Liver (tissue), 9 donors: Measurements from ENCODE around the gene SMAD6. TPM values are rescaled to one million over a fixed set of nuclear protein-coding genes. Genes with fewer than 3 reads are reported as not detected.
A peak's percentile ranks its signal among the peaks of the same experiment; 100 is the strongest.

Experiments
- DNase-seq: peaks from one replicate; pipeline ENCODE4 v3.0.0-alpha.2; 2017; ENCODE audit warnings: low spot score
- H3K27ac ChIP-seq, 2 donors: one replicate each; pipeline ENCODE4 v1.7.0; 2013; ENCODE audit warnings: inconsistent platforms in 2 of 2, low read length in 2 of 2, control low read depth in 1 of 2, low read depth in 1 of 2, mild to moderate bottlenecking in 1 of 2
- H3K27me3 ChIP-seq, 4 donors: one replicate each; pipeline versions ENCODE4 v1.6.1 to v1.7.0; 2013; ENCODE audit warnings: low read length in 3 of 4, inconsistent platforms in 1 of 4, mild to moderate bottlenecking in 1 of 4, moderate library complexity in 1 of 4; ENCODE audit not compliant: control insufficient read depth in 4 of 4, insufficient read depth in 4 of 4
- H3K36me3 ChIP-seq, 4 donors: one replicate each; pipeline versions ENCODE4 v1.6.1 to v1.7.0; 2013; ENCODE audit warnings: low read length in 3 of 4, mild to moderate bottlenecking in 3 of 4, low read depth in 1 of 4, moderate library complexity in 1 of 4; ENCODE audit not compliant: control insufficient read depth in 4 of 4, insufficient read depth in 3 of 4
- H3K4me1 ChIP-seq, 4 donors: one replicate each; pipeline versions ENCODE4 v1.6.1 to v1.7.0; 2013; ENCODE audit warnings: low read length in 3 of 4, mild to moderate bottlenecking in 3 of 4, moderate library complexity in 1 of 4; ENCODE audit not compliant: control insufficient read depth in 4 of 4, insufficient read depth in 4 of 4
- H3K4me3 ChIP-seq, 3 donors: one replicate each; pipeline versions ENCODE4 v1.6.1 to v1.7.0; 2013; ENCODE audit warnings: low read length in 3 of 3, control low read depth in 1 of 3, low read depth in 1 of 3, mild to moderate bottlenecking in 1 of 3
- H3K9ac ChIP-seq, 2 donors: one replicate each; pipeline ENCODE4 v1.7.0; 2013; ENCODE audit warnings: low read length in 2 of 2, mild to moderate bottlenecking in 2 of 2, moderate library complexity in 2 of 2, control low read depth in 1 of 2, low read depth in 1 of 2
- H3K9me3 ChIP-seq, 4 donors: one replicate each; pipeline versions ENCODE4 v1.6.1 to v1.7.0; 2013; ENCODE audit warnings: low read length in 3 of 4; ENCODE audit not compliant: control insufficient read depth in 4 of 4
- EGR1 ChIP-seq, 2 donors: IDR thresholded peaks; 2 replicates each; pipeline ENCODE4 v1.6.1; 2016 to 2018; ENCODE audit warnings: antibody characterized with exemption in 2 of 2, low read depth in 2 of 2
- FOXA1 ChIP-seq: IDR thresholded peaks from 2 replicates; pipeline ENCODE4 v1.6.1; 2016; ENCODE audit warnings: antibody characterized with exemption
- GABPA ChIP-seq, 2 donors: IDR thresholded peaks in 1 of 2; conservative IDR thresholded peaks in 1 of 2; 2 replicates each; pipeline ENCODE4 v1.6.1; 2016; ENCODE audit warnings: antibody characterized with exemption in 2 of 2, mild to moderate bottlenecking in 1 of 2, moderate library complexity in 1 of 2
- HNF4A ChIP-seq, 2 donors: conservative IDR thresholded peaks; 2 replicates each; pipeline ENCODE4 v1.6.1; 2016; ENCODE audit warnings: antibody characterized with exemption in 2 of 2, mild to moderate bottlenecking in 2 of 2
- HNF4G ChIP-seq: IDR thresholded peaks from 2 replicates; pipeline ENCODE4 v1.6.1; 2016; ENCODE audit warnings: antibody characterized with exemption
- JUND ChIP-seq, 2 donors: IDR thresholded peaks; 2 replicates each; pipeline ENCODE4 v1.6.1; 2016; ENCODE audit warnings: antibody characterized with exemption in 2 of 2
- NR2F2 ChIP-seq: IDR thresholded peaks from 2 replicates; pipeline ENCODE4 v1.6.1; 2016; ENCODE audit warnings: antibody characterized with exemption
- RAD21 ChIP-seq, 2 donors: IDR thresholded peaks; 2 replicates each; pipeline ENCODE4 v1.6.1; 2016; ENCODE audit warnings: antibody characterized with exemption in 2 of 2, mild to moderate bottlenecking in 2 of 2
- RXRA ChIP-seq, 2 donors: IDR thresholded peaks; 2 replicates each; pipeline ENCODE4 v1.6.1; 2017 to 2018; ENCODE audit warnings: antibody characterized with exemption in 2 of 2, mild to moderate bottlenecking in 1 of 2
- SP1 ChIP-seq: IDR thresholded peaks from 2 replicates; pipeline ENCODE4 v1.6.1; 2018; ENCODE audit warnings: antibody characterized with exemption, mild to moderate bottlenecking
- TAF1 ChIP-seq: conservative IDR thresholded peaks from 2 replicates; pipeline ENCODE4 v1.6.1; 2016; ENCODE audit warnings: antibody characterized with exemption, mild to moderate bottlenecking
- YY1 ChIP-seq: IDR thresholded peaks from 2 replicates; pipeline ENCODE4 v1.6.1; 2016; ENCODE audit warnings: antibody characterized with exemption, mild to moderate bottlenecking
- WGBS: extraction: QIAGEN DNeasy Blood & Tissue Kit; methylation state at CpG from one replicate; pipeline ENCODE4 v1.1.7; 2013; 5-methylcytosine and 5-hydroxymethylcytosine counted together
- polyA plus RNA-seq, 2 donors: library from polyadenylated mRNA; stranded (reverse) in 1 of 2; unstranded in 1 of 2; fragments of 200-250 nt in 1 of 2; fragments of >200 nt in 1 of 2; fragmentation: Nextera tagmentation in 1 of 2; extraction: Ambion mirVana in 1 of 2; gene quantifications; one replicate each; pipeline versions ENCODE4 v1.2.1 to v1.2.3, GENCODE V29; 2013 to 2015
- total RNA-seq, 2 donors: library from RNA; depleted of rRNA; stranded (reverse); fragments of >200 nt; gene quantifications; one replicate each; pipeline ENCODE4 v1.2.3, GENCODE V29; 2014
- TF ChIP-seq, protein P1 (sequence below): IDR thresholded peaks from 2 replicates; pipeline ENCODE4 v1.6.1; 2016; ENCODE audit warnings: antibody characterized with exemption
- TF ChIP-seq, protein P2 (sequence below): IDR thresholded peaks from 2 replicates; pipeline ENCODE4 v1.6.1; 2016; ENCODE audit warnings: antibody characterized with exemption
- TF ChIP-seq, protein P3 (sequence below): IDR thresholded peaks from 2 replicates; pipeline ENCODE4 v1.6.1; 2016; ENCODE audit warnings: antibody characterized with exemption
- TF ChIP-seq, protein P4 (sequence below): IDR thresholded peaks from 2 replicates; pipeline ENCODE4 v1.6.1; 2016; ENCODE audit warnings: antibody characterized with exemption, mild to moderate bottlenecking
- donor health status: healthy.
- donor health status: healthy.
- donor health status: healthy.
- donor health status: healthy.
- donor health status: healthy.

Gene SMAD6
- total and polyA plus RNA-seq, 4 donors = 1.2 to 15.1 (median 11.0) TPM

DNA sequence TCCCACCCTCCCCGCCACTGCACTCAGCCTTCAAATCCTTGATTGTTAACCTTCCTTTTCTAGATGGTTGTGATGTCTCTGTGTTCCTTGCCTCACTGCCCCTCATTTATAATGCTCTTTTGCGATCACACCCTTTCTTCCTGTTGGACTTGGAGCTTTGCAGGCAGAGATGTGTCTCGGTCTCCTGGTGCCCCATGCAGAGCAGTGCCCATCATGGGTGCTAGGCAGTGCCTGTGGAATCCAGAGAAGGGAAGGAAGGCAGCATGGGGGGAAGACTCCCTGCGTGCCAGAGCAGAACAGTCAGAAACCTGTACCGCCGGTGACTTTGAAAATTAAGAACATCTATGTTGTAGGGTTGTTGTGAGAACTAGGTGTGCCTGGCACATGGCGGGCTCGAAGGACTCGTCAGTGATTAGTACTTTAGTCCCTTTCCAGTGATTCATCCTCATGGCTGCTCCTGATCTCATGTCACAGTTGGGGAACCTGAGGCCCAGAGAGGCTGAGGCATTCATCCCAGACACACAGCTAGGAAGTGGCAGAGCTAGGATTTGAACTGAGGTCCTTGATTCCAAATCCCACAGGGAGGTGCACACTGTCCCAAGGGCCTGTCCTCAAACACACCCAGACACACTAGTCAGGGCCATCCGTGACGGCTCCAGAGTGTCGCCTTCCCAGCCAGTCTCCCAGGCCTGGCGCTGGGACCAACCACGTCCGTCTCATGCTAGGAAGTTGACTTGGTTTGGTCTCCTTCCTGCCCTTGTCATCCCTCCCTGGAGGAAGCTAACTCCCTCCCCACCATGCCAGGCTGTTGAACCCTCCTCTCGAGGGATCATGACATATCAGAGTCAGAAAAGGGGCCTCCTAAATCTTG lies 58.3 kb downstream of the SMAD6 start:
- Histone ChIP-seq H3K27ac (peak overlapping the region; percentile 48 to 71), H3K27me3 (no peaks in the 10 kb centered on the region), H3K4me3 (no peak overlapping the region), H3K4me1 (peaks cover 14 to 38% (median 21%) of the 10 kb centered on the region in 4 donors), H3K36me3 (peaks cover 0 to 2% (median 0%) of the 10 kb centered on the region in 4 donors), H3K9me3 (no peaks in the 10 kb centered on the region), H3K9ac (no peak overlapping the region)
- 78% methylated on average over 16 of the region's 16 CpGs for WGBS
- TF ChIP-seq, protein P1, sequence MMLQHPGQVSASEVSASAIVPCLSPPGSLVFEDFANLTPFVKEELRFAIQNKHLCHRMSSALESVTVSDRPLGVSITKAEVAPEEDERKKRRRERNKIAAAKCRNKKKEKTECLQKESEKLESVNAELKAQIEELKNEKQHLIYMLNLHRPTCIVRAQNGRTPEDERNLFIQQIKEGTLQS = no peak
- TF ChIP-seq TAF1 (no peak), FOXA1 (no peak), NR2F2 (no peak), SP1 (no peak), JUND (IDR thresholded peaks at IDR 0.05) (no peak), HNF4A (conservative IDR thresholded peaks at IDR 0.05) (no peak), GABPA (IDR thresholded peaks at IDR 0.05 in 1 of 2, conservative IDR thresholded peaks at IDR 0.05 in 1 of 2) (no peak), RAD21 (IDR thresholded peaks at IDR 0.05) (no peak)
- TF ChIP-seq, protein P2, sequence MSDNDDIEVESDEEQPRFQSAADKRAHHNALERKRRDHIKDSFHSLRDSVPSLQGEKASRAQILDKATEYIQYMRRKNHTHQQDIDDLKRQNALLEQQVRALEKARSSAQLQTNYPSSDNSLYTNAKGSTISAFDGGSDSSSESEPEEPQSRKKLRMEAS = no peak
- TF ChIP-seq, protein P3, sequence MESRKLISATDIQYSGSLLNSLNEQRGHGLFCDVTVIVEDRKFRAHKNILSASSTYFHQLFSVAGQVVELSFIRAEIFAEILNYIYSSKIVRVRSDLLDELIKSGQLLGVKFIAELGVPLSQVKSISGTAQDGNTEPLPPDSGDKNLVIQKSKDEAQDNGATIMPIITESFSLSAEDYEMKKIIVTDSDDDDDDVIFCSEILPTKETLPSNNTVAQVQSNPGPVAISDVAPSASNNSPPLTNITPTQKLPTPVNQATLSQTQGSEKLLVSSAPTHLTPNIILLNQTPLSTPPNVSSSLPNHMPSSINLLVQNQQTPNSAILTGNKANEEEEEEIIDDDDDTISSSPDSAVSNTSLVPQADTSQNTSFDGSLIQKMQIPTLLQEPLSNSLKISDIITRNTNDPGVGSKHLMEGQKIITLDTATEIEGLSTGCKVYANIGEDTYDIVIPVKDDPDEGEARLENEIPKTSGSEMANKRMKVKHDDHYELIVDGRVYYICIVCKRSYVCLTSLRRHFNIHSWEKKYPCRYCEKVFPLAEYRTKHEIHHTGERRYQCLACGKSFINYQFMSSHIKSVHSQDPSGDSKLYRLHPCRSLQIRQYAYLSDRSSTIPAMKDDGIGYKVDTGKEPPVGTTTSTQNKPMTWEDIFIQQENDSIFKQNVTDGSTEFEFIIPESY = no peak
- TF ChIP-seq, protein P4, sequence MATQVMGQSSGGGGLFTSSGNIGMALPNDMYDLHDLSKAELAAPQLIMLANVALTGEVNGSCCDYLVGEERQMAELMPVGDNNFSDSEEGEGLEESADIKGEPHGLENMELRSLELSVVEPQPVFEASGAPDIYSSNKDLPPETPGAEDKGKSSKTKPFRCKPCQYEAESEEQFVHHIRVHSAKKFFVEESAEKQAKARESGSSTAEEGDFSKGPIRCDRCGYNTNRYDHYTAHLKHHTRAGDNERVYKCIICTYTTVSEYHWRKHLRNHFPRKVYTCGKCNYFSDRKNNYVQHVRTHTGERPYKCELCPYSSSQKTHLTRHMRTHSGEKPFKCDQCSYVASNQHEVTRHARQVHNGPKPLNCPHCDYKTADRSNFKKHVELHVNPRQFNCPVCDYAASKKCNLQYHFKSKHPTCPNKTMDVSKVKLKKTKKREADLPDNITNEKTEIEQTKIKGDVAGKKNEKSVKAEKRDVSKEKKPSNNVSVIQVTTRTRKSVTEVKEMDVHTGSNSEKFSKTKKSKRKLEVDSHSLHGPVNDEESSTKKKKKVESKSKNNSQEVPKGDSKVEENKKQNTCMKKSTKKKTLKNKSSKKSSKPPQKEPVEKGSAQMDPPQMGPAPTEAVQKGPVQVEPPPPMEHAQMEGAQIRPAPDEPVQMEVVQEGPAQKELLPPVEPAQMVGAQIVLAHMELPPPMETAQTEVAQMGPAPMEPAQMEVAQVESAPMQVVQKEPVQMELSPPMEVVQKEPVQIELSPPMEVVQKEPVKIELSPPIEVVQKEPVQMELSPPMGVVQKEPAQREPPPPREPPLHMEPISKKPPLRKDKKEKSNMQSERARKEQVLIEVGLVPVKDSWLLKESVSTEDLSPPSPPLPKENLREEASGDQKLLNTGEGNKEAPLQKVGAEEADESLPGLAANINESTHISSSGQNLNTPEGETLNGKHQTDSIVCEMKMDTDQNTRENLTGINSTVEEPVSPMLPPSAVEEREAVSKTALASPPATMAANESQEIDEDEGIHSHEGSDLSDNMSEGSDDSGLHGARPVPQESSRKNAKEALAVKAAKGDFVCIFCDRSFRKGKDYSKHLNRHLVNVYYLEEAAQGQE = no peak
- DNase-seq = no peak

DNA sequence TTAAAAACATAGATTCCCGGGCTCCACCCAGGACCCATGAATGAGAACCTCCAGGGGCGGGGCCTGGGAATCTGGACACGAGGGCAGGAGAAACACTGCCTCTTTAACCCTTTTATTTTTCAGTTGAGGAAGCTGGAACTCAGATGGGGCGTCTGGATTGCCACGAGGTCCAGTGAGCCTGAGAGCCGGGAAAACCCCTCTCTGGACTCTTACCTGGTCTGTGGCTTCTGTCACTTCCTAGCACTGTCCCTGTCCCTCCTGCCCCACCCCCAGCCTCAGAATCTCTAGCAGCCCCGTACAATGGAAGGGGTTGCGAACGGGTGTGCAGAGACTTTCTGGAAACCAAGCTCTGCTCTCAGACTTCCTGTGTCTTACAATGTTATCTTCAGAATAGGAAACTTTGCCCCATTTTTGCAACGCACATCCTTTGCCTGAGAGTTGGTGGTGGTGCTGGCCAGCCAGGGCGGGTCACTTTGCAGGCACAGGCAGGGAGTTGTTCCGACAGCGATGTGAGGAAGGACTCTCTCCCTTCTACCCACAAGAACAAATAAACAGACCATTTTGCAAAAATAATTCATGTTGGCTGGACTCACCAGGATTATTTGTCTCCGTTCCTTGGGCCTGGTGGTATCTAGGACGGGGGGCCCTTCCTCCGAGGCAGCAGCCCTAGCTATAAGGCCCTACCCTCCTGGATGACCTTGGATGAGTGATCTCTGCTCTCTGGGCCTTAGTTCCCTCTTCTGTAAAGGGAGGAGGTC lies 59.1 kb downstream of the SMAD6 start:
- no peaks in the 10 kb centered on the region for H3K36me3 ChIP-seq
- WGBS = 60% methylated on average over 16 of the region's 16 CpGs
- H3K9me3 ChIP-seq = no peaks in the 10 kb centered on the region
- H3K27me3 ChIP-seq = no peaks in the 10 kb centered on the region
- H3K4me1 ChIP-seq = peaks cover 21 to 46% (median 29%) of the 10 kb centered on the region in 4 donors
- H3K27ac ChIP-seq = peak overlapping the region; percentile 48 to 71
- no peak for DNase-seq
- TF ChIP-seq EGR1 (IDR thresholded peaks at IDR 0.05; ENCODE audit: low read depth in 2 of 2) (no peak), RXRA (IDR thresholded peaks at IDR 0.05) (no peak), HNF4A (conservative IDR thresholded peaks at IDR 0.05) (no peak), NR2F2 (peak; percentile 57), JUND (IDR thresholded peaks at IDR 0.05) (no peak), RAD21 (IDR thresholded peaks at IDR 0.05) (no peak), HNF4G (no peak), SP1 (peak; percentile 23), YY1 (no peak)
- TF ChIP-seq, protein P2 = no peak
- no peak overlapping the region for H3K9ac ChIP-seq
- H3K4me3 ChIP-seq = no peak overlapping the region
